ENCODE results near the gene GRIN3B. TPM values are rescaled to one million over a fixed set of nuclear protein-coding genes. Genes with fewer than 3 reads are reported as not detected.

The GRIN3B gene
- total and polyA plus RNA-seq, 2 donors, result 0.06 TPM; not detected in 1

DNA sequence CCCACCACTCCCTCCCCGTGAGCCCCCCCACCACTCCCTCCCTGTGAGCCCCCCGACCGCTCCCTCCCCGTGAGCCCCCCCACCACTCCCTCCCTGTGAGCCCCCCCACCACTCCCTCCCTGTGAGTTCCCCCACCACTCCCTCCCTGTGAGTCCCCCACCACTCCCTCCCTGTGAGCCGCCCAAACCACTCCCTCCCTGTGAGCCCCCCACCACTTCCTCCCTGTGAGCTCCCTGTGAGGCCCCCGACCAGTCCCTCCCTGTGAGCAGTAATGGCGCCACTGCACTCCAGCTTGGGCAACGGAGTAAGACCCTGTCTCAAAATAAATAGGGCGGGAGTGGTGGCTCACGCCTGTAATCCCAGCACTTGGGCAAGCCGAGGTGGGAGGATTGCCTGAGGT lies 49.6 kb downstream of the GRIN3B start:
- WGBS, result 53% methylated on average over 11 of the region's 11 CpGs
- Histone ChIP-seq H3K4me1 (ENCODE audit: insufficient read depth) (no peaks in the 10 kb centered on the region), H3K27ac (ENCODE audit: low read depth) (no peak overlapping the region), H3K4me3 (ENCODE audit: low read depth, low read length) (no peak overlapping the region), H3K36me3 (ENCODE audit: insufficient read depth) (no peaks in the 10 kb centered on the region)
- no peak for DNase-seq (ENCODE audit: extremely low spot score)

DNA sequence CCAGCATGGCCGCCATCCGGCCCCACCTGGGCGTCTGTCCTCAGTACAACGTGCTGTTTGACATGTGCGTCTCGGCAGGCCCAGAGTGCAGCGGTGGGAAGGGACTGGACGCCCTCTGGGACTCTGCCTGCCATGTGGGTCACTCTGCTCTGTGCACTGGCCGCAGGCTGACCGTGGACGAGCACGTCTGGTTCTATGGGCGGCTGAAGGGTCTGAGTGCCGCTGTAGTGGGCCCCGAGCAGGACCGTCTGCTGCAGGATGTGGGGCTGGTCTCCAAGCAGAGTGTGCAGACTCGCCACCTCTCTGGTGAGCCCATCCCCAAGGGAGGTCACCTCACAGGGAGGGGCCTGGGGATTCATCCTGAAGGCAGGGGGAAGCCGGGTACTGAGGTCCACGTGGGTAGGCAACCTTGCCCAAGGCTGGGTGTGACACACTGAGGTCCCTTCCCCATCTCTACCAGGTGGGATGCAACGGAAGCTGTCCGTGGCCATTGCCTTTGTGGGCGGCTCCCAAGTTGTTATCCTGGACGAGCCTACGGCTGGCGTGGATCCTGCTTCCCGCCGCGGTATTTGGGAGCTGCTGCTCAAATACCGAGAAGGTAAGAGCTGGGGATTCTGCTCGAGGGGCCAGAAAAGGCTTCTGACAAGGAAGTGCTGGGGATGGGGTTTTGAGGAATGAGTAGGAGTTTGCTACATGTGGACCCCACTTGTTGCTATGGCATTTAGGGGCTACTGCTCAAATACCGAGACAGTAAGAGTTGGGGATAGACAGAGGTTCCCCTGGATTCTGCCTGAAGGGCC lies 51.0 kb downstream of the GRIN3B start:
- Histone ChIP-seq H3K36me3 (ENCODE audit: insufficient read depth) (no peaks in the 10 kb centered on the region), H3K27ac (ENCODE audit: low read depth) (no peak overlapping the region), H3K4me1 (ENCODE audit: insufficient read depth) (no peaks in the 10 kb centered on the region), H3K4me3 (ENCODE audit: low read depth, low read length) (no peak overlapping the region)
- 83% methylated on average over 31 of the region's 31 CpGs for WGBS
- no peak for DNase-seq (ENCODE audit: extremely low spot score)

DNA sequence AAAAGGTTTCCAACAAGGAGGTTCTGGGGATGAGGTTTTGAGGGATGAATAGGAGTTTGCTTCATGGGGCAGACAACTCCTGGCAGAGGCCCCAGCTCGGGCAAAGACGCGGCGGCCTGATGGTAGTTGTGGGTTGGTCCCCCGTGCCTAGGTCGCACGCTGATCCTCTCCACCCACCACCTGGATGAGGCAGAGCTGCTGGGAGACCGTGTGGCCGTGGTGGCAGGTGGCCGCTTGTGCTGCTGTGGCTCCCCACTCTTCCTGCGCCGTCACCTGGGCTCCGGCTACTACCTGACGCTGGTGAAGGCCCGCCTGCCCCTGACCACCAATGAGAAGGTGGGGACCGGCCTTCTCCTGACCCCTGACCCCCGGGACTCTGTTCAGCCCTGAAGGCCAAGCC lies 51.6 kb downstream of the GRIN3B start:
- Histone ChIP-seq H3K4me1 (ENCODE audit: insufficient read depth) (no peaks in the 10 kb centered on the region), H3K27ac (ENCODE audit: low read depth) (no peak overlapping the region), H3K4me3 (ENCODE audit: low read depth, low read length) (no peak overlapping the region), H3K36me3 (ENCODE audit: insufficient read depth) (no peaks in the 10 kb centered on the region)
- DNase-seq (ENCODE audit: extremely low spot score), result no peak
- 92% methylated on average over 17 of the region's 17 CpGs for WGBS

DNA sequence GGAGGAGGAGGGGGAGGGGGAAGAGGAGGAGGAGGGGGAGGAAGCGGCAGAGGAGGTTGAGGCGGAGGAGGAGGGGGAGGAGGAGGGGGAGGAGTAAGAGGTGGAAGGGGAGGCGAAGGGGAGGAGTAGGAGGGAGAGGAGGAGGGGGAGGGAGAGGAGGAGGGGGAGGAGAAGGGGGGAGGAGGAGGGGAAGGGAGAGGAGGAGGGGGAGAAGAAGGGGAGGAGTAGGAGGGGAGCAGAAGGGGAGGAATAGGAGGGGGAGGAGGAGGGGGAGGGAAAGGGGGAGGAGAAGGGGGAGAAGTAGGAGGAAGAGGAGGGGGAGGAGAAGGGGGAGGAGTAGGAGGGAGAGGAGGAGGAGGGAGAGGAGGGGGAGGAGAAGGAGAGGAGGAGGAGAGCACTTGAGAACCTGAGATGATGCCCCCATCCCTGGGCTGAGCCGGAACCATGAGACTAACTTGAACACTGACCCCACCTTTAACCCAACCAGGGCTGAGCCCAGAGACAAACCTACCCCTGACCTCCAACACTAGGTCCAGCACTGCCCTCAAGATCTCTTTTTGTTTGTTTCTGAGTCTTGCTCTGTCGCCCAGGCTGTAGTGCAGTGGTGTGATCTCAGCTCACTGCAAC lies 52.2 kb downstream of the GRIN3B start:
- no peak for DNase-seq (ENCODE audit: extremely low spot score)
- 69% methylated on average over 4 of the region's 5 CpGs for WGBS

DNA sequence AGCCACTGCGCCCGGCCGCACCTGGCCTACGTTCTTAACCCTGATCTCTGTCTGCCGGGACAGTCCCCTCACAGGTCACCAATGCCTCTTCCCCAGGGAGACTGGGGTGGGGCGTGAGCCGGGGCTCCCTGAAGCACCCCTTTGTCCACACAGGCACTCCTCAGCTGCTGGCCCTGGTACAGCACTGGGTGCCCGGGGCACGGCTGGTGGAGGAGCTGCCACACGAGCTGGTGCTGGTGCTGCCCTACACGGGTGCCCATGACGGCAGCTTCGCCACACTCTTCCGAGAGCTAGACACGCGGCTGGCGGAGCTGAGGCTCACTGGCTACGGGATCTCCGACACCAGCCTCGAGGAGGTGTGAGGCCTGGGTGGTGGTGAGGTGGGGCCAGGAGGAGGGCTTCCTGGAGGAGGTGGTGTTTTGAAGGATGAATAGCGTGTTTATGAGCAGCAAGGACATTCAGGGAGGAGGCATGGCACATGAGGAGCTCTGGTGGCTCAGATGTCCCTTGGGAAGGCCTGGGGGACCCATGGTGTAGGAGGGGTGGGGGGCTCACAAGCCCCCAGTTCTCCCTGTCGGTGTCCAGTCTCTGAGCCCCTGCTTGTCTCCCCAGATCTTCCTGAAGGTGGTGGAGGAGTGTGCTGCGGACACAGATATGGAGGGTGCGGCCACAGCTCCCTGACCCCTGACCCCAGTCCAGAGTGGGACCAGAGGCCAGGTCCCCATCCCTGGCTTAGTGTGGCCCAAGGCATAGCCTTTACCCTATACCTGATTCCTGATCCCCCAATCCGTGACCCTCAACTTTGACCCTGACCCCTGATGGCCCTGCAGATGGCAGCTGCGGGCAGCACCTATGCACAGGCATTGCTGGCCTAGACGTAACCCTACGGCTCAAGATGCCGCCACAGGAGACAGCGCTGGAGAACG lies 53.2 kb downstream of the GRIN3B start:
- H3K4me1 ChIP-seq (ENCODE audit: insufficient read depth), result no peaks in the 10 kb centered on the region
- DNase-seq (ENCODE audit: extremely low spot score), result no peak
- no peak overlapping the region for H3K4me3 ChIP-seq (ENCODE audit: low read depth, low read length)
- no peaks in the 10 kb centered on the region for H3K36me3 ChIP-seq (ENCODE audit: insufficient read depth)
- H3K27ac ChIP-seq (ENCODE audit: low read depth), result no peak overlapping the region
- WGBS, result 88% methylated on average over 31 of the region's 31 CpGs

More for the DNA sequence above, 52.2 kb downstream of the GRIN3B start:
- Histone ChIP-seq H3K4me1 (ENCODE audit: insufficient read depth) (no peaks in the 10 kb centered on the region), H3K27ac (ENCODE audit: low read depth) (no peak overlapping the region), H3K4me3 (ENCODE audit: low read depth, low read length) (no peak overlapping the region), H3K36me3 (ENCODE audit: insufficient read depth) (no peaks in the 10 kb centered on the region)

DNA sequence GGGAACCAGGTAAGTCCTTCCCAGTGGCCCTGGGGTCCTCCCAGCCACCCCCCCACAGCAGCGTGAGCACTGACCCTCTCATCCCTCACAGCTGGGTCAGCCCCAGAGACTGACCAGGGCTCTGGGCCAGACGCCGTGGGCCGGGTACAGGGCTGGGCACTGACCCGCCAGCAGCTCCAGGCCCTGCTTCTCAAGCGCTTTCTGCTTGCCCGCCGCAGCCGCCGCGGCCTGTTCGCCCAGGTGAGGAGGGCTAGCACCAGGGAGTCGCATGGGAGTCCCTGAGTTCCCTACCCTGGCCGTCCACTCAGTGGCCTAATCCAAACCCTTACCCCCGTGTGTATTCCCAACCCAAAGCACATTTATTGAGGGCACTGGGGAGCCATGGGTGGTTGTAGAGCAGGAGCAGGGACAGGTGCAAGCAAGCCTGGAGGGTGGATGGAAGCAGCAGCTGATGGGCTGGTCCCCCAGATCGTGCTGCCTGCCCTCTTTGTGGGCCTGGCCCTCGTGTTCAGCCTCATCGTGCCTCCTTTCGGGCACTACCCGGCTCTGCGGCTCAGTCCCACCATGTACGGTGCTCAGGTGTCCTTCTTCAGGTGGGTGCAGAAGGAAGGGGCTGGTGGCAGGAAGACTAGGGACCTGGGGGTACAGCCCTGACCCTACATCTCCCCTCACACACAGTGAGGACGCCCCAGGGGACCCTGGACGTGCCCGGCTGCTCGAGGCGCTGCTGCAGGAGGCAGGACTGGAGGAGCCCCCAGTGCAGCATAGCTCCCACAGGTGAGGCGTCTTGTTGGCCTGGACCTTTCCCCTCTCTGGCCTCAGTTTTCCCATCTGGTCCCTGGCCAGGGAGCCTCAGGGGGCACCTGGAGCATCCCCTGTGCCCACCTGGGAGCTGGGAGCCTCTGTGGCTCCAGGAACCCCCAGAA lies 54.1 kb downstream of the GRIN3B start:
- no peaks in the 10 kb centered on the region for H3K36me3 ChIP-seq (ENCODE audit: insufficient read depth)
- H3K4me3 ChIP-seq (ENCODE audit: low read depth, low read length), result no peak overlapping the region
- no peak overlapping the region for H3K27ac ChIP-seq (ENCODE audit: low read depth)
- DNase-seq (ENCODE audit: extremely low spot score), result no peak
- 93% methylated on average over 28 of the region's 28 CpGs for WGBS
- no peaks in the 10 kb centered on the region for H3K4me1 ChIP-seq (ENCODE audit: insufficient read depth)

DNA sequence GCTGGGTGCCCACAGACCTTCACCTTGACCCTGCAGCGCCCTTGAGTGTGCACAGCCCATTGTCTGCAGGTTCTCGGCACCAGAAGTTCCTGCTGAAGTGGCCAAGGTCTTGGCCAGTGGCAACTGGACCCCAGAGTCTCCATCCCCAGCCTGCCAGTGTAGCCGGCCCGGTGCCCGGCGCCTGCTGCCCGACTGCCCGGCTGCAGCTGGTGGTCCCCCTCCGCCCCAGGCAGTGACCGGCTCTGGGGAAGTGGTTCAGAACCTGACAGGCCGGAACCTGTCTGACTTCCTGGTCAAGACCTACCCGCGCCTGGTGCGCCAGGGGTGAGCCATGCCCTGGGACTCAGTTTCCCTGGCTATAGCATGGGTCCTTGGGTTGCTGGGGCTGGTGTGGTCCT lies 54.8 kb downstream of the GRIN3B start:
- WGBS, result 97% methylated on average over 14 of the region's 14 CpGs
- Histone ChIP-seq H3K4me3 (ENCODE audit: low read depth, low read length) (no peak overlapping the region), H3K27ac (ENCODE audit: low read depth) (no peak overlapping the region), H3K4me1 (ENCODE audit: insufficient read depth) (no peaks in the 10 kb centered on the region), H3K36me3 (ENCODE audit: insufficient read depth) (no peaks in the 10 kb centered on the region)
- DNase-seq (ENCODE audit: extremely low spot score), result no peak

DNA sequence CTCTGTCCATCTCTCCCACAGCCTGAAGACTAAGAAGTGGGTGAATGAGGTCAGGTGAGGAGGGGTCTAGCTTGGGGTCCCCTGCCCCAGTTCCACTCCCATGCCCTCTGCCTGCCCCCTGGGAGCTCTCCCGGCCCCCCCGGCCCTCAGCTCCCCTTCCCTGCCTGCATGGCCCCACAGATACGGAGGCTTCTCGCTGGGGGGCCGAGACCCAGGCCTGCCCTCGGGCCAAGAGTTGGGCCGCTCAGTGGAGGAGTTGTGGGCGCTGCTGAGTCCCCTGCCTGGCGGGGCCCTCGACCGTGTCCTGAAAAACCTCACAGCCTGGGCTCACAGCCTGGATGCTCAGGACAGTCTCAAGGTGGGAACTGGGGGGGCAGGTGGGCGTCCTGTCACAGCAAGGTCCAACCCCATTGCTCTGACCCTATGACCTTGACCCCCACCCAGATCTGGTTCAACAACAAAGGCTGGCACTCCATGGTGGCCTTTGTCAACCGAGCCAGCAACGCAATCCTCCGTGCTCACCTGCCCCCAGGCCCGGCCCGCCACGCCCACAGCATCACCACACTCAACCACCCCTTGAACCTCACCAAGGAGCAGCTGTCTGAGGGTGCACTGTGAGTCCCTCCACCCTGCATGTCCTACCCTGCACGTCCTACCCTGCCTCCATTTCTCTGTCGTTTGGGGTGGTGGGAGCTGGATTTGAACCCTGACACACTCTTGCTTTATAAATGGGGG lies 55.8 kb downstream of the GRIN3B start:
- 96% methylated on average over 20 of the region's 20 CpGs for WGBS
- H3K4me1 ChIP-seq (ENCODE audit: insufficient read depth), result no peaks in the 10 kb centered on the region
- H3K36me3 ChIP-seq (ENCODE audit: insufficient read depth), result no peaks in the 10 kb centered on the region
- no peak overlapping the region for H3K27ac ChIP-seq (ENCODE audit: low read depth)
- H3K4me3 ChIP-seq (ENCODE audit: low read depth, low read length), result no peak overlapping the region
- no peak for DNase-seq (ENCODE audit: extremely low spot score)

DNA sequence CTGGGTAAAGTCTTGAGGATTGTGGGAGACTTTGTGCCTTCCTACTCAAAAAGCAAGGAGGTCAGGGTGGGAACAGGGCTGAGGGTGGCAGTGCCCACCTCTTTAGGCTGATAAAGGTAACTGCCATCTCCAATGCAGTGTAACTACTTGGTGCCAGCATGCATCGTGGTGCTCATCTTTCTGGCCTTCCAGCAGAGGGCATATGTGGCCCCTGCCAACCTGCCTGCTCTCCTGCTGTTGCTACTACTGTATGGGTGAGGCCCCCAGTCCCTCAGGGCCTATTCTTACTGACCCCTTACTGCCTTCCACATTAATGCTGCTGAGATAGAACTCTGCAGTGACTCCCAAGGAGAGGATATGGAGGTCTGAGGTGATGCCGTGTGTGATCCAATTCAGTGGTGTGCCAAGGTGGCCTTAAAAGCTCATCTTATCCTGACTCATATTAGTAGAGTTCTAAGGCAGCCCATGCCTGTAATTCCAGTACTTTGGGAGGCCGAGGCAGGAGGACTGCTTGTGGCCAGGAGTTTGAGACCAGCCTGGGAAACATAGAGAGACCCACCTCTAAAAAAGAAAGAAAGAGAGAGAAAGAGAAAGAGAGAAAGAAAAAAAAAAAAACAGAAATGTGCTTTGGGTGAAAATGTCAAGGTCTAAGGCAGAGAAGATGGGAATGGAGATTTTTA lies 57.1 kb downstream of the GRIN3B start:
- Histone ChIP-seq H3K4me1 (ENCODE audit: insufficient read depth) (no peaks in the 10 kb centered on the region), H3K36me3 (ENCODE audit: insufficient read depth) (no peaks in the 10 kb centered on the region), H3K27ac (ENCODE audit: low read depth) (no peak overlapping the region), H3K4me3 (ENCODE audit: low read depth, low read length) (no peak overlapping the region)
- DNase-seq (ENCODE audit: extremely low spot score), result no peak
- WGBS, result 50% methylated on average over 3 of the region's 3 CpGs

DNA sequence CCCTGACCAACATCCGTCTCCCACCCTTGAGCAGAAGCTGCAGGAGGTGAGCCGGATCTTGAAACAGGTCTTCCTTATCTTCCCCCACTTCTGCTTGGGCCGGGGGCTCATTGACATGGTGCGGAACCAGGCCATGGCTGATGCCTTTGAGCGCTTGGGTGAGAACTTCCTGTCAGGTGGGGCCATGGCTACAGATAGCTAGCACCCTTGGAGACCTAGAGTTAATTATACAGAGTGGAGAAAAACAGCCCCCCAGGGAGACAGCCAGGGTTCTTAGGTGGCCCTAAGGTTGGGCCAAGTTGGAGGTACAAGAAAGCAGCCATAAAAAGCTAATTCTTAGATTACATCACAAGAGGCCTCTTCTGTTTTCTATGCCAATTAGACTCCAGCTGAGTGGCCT lies 57.9 kb downstream of the GRIN3B start:
- Histone ChIP-seq H3K4me3 (ENCODE audit: low read depth, low read length) (no peak overlapping the region), H3K36me3 (ENCODE audit: insufficient read depth) (no peaks in the 10 kb centered on the region), H3K4me1 (ENCODE audit: insufficient read depth) (no peaks in the 10 kb centered on the region), H3K27ac (ENCODE audit: low read depth) (no peak overlapping the region)
- WGBS, result 95% methylated on average over 5 of the region's 5 CpGs
- DNase-seq (ENCODE audit: extremely low spot score), result no peak
